Testis (tissue), 2 donors: ENCODE results near the gene ZNF888.

Source experiments
- POLR2A ChIP-seq: fragments of 450-650 bp; IDR thresholded peaks from one replicate; pipeline ENCODE4 v1.6.1; 2017; ENCODE audit warnings: antibody characterized with exemption, mild to moderate bottlenecking, moderate library complexity
- TF ChIP-seq, protein P1 (sequence below), 3 experiments: fragments of 450-650 bp in 2 of 3; fragments of 200-600 bp in 1 of 3; sonication (generic) in 1 of 3; IDR thresholded peaks; one replicate each; pipeline ENCODE4 v1.5.1; 2016 to 2019; ENCODE audit warnings: antibody characterized with exemption in 3 of 3, mild to moderate bottlenecking in 2 of 3, moderate library complexity in 1 of 3

DNA sequence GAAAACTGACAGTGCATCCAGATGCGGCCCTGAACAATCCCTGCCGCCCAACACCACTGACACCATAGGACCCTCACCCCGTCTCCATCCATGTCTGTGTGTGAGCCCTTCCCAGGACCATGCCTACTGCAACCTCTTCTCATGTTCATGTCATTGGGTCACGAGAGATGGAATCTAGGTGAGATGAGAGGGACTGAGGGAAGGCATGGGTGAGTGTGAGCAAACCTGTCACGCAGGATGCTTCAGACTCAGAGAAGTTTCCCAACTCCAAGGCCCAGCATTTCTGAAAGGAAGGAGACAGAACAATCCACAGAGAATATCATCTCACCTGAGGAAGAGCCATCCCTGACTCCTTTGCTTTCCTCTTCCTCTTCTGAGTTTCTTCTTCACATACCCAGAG, 5.7 kb downstream of the ZNF888 start:
- TF ChIP-seq, protein P1, sequence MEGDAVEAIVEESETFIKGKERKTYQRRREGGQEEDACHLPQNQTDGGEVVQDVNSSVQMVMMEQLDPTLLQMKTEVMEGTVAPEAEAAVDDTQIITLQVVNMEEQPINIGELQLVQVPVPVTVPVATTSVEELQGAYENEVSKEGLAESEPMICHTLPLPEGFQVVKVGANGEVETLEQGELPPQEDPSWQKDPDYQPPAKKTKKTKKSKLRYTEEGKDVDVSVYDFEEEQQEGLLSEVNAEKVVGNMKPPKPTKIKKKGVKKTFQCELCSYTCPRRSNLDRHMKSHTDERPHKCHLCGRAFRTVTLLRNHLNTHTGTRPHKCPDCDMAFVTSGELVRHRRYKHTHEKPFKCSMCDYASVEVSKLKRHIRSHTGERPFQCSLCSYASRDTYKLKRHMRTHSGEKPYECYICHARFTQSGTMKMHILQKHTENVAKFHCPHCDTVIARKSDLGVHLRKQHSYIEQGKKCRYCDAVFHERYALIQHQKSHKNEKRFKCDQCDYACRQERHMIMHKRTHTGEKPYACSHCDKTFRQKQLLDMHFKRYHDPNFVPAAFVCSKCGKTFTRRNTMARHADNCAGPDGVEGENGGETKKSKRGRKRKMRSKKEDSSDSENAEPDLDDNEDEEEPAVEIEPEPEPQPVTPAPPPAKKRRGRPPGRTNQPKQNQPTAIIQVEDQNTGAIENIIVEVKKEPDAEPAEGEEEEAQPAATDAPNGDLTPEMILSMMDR (IDR thresholded peaks at IDR 0.05) = no peak
- no peak for TF ChIP-seq POLR2A
